GM15510 (cell line): Measurements from ENCODE around the gene CAST.

Experiments used
- POLR2A ChIP-seq: IDR thresholded peaks from 3 replicates; pipeline ENCODE4 v1.6.1; 2011; ENCODE audit warnings: borderline replicate concordance; ENCODE audit not compliant: insufficient read length; ENCODE audit errors: extremely low read depth

The CAST gene

GRCh38 chr5:96712100-96712746, 50.0 kb downstream of the CAST start:
- TF ChIP-seq POLR2A = no peak

- TF ChIP-seq POLR2A = no peak
Measured at GRCh38 chr5:96714450-96714849, 52.3 kb downstream of the CAST start.

- TF ChIP-seq POLR2A = no peak
Measured at GRCh38 chr5:96714951-96715451, 52.8 kb downstream of the CAST start.

- TF ChIP-seq POLR2A = no peak
Measured at GRCh38 chr5:96716007-96716406, 53.8 kb downstream of the CAST start.

GRCh38 chr5:96716716-96717115, 54.5 kb downstream of the CAST start:
- no peak for TF ChIP-seq POLR2A

- no peak for TF ChIP-seq POLR2A
Measured at GRCh38 chr5:96717874-96718273, 55.7 kb downstream of the CAST start.

- no peak for TF ChIP-seq POLR2A
Measured at GRCh38 chr5:96718635-96719077, 56.5 kb downstream of the CAST start.

- no peak for TF ChIP-seq POLR2A
Measured at GRCh38 chr5:96720408-96720807, 58.2 kb downstream of the CAST start.

GRCh38 chr5:96721351-96721977, 59.3 kb downstream of the CAST start:
- TF ChIP-seq POLR2A = no peak

- no peak for TF ChIP-seq POLR2A
Measured at GRCh38 chr5:96725257-96725656, 63.1 kb downstream of the CAST start.

GRCh38 chr5:96726802-96727201, 64.6 kb downstream of the CAST start:
- TF ChIP-seq POLR2A = no peak

- no peak for TF ChIP-seq POLR2A
Measured at GRCh38 chr5:96729156-96729555, 67.0 kb downstream of the CAST start.

GRCh38 chr5:96730586-96730985, 68.4 kb downstream of the CAST start:
- no peak for TF ChIP-seq POLR2A

GRCh38 chr5:96733771-96734500, 71.8 kb downstream of the CAST start:
- TF ChIP-seq POLR2A = no peak

- no peak for TF ChIP-seq POLR2A
Measured at GRCh38 chr5:96734871-96735325, 72.7 kb downstream of the CAST start.
